ENCODE results near the gene METTL13. TPM values are rescaled to one million over a fixed set of nuclear protein-coding genes. Genes with fewer than 3 reads are reported as not detected.

The METTL13 gene
- total RNA-seq, 1 donor from 2014 or later: 19.5 TPM

DNA sequence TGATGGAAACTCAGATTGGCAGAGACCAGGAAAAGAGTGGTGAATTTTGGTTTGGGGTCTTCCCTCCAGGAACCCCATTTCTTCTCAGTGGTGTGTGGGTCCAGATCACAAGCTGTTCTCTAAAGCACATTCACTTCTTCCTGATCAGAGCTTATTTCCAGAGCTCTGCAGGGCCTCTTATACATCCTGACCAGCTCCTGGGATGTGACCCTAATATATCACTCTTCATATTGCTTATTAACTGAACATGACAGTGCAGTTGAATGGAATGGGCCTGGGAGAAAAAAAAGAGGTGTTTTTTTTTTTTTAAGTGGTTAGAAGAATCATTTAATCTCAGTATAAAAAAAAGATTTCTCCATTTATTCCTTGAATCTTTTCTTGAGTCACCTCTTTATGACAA, 30.2 kb downstream of the METTL13 start:
- peaks cover 12% of the 10 kb centered on the region for H3K4me1 Mint-ChIP-seq
- Histone ChIP-seq H2AFZ (replicated peaks) (no peak overlapping the region), H3K4me2 (no peak overlapping the region), H3K9ac (no peak overlapping the region), H4K20me1 (ENCODE audit: low read depth) (no peaks in the 10 kb centered on the region), H3K4me3 (no peak overlapping the region), H3K79me2 (ENCODE audit: low read depth) (no peaks in the 10 kb centered on the region), H3K27ac (no peak overlapping the region), H3F3A (ENCODE audit: low read depth) (peaks cover 3% of the 10 kb centered on the region), H3K4me1 (peaks cover 8% of the 10 kb centered on the region), H3K27me3 (no peaks in the 10 kb centered on the region), H3K9me3 (ENCODE audit: low read depth) (no peaks in the 10 kb centered on the region), H3K36me3 (no peaks in the 10 kb centered on the region)
- H3K27me3 Mint-ChIP-seq (ENCODE audit: insufficient read depth, low read depth): peaks cover 2% of the 10 kb centered on the region
- no peaks in the 10 kb centered on the region for H3K9me3 Mint-ChIP-seq
- H3K27ac Mint-ChIP-seq: no peak overlapping the region
- DNase-seq (ENCODE audit: low spot score): no peak
- H3K36me3 Mint-ChIP-seq: no peaks in the 10 kb centered on the region
- TF ChIP-seq EZH2 (IDR thresholded peaks at IDR 0.05): no peak
- TF ChIP-seq EZH2phosphoT487 (IDR thresholded peaks at IDR 0.05): no peak
- no peak overlapping the region for H3K4me3 Mint-ChIP-seq

DNA sequence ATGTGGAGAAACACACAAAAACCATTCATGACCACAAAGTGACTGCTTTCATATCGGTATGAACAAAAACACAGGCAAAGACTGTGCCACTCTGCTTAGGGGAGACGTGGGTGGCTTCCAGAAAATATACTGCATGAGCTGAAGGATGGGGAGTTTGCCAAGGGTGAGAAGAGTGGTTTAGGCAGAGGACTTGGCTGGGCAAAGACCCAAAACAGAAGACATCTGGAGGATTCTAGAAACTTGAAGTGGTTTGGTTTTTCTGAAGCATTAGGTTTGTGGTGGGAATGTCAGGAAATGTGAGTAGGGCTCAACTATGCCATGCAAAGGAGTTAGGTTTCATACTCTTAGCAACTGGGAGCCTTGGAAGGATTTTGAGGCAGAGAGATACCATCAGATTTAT, 33.2 kb downstream of the METTL13 start:
- Mint-ChIP-seq H3K27me3 (ENCODE audit: insufficient read depth, low read depth) (peaks cover 9% of the 10 kb centered on the region), H3K9me3 (no peaks in the 10 kb centered on the region), H3K4me1 (peaks cover 11% of the 10 kb centered on the region), H3K4me3 (no peak overlapping the region), H3K36me3 (no peaks in the 10 kb centered on the region), H3K27ac (no peak overlapping the region)
- TF ChIP-seq, protein P1, sequence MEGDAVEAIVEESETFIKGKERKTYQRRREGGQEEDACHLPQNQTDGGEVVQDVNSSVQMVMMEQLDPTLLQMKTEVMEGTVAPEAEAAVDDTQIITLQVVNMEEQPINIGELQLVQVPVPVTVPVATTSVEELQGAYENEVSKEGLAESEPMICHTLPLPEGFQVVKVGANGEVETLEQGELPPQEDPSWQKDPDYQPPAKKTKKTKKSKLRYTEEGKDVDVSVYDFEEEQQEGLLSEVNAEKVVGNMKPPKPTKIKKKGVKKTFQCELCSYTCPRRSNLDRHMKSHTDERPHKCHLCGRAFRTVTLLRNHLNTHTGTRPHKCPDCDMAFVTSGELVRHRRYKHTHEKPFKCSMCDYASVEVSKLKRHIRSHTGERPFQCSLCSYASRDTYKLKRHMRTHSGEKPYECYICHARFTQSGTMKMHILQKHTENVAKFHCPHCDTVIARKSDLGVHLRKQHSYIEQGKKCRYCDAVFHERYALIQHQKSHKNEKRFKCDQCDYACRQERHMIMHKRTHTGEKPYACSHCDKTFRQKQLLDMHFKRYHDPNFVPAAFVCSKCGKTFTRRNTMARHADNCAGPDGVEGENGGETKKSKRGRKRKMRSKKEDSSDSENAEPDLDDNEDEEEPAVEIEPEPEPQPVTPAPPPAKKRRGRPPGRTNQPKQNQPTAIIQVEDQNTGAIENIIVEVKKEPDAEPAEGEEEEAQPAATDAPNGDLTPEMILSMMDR (IDR thresholded peaks at IDR 0.05): no peak
- no peak for TF ChIP-seq EZH2 (IDR thresholded peaks at IDR 0.05)
- no peak for TF ChIP-seq EZH2phosphoT487 (IDR thresholded peaks at IDR 0.05)
- H3K36me3 ChIP-seq: no peaks in the 10 kb centered on the region
- no peaks in the 10 kb centered on the region for H3K27me3 ChIP-seq
- H3K4me2 ChIP-seq: no peak overlapping the region
- no peak overlapping the region for H3K4me3 ChIP-seq
- H3K4me1 ChIP-seq: peaks cover 8% of the 10 kb centered on the region
- peaks cover 3% of the 10 kb centered on the region for H3F3A ChIP-seq (ENCODE audit: low read depth)
- no peaks in the 10 kb centered on the region for H3K79me2 ChIP-seq (ENCODE audit: low read depth)
- H2AFZ ChIP-seq (replicated peaks): no peak overlapping the region
- H3K27ac ChIP-seq: no peak overlapping the region
- no peak overlapping the region for H3K9ac ChIP-seq
- no peaks in the 10 kb centered on the region for H4K20me1 ChIP-seq (ENCODE audit: low read depth)
- H3K9me3 ChIP-seq (ENCODE audit: low read depth): no peaks in the 10 kb centered on the region
- DNase-seq (ENCODE audit: low spot score): no peak

DNA sequence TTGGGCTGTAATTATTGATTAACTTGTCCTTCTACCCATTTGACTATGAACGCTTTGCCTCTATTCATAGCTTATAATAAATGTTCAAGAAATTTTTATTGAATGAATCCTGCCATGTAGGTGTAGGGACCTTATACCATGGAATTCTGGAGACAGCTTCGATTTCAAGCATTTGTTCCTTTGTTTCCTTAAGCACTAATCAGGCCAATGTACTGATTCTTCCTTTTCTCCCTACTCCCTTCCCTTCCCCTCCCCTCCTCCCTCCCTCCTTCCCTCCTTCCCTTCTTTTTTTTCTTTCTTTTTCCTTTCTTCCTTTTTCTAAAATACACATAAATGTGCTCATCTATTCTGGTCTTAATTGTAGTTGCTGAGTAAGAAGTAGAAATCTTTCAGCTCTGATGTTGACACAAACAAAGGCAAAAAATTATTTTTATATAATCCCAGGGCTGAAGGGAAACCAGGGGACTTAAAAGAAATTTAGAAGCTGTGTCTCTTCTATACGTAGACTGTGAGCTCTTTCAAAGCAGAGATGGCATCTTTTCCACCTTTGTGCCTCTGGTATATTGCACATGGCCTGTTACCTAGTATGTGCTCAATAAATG, 34.9 kb downstream of the METTL13 start:
- no peak for TF ChIP-seq EZH2 (IDR thresholded peaks at IDR 0.05)
- TF ChIP-seq EZH2phosphoT487 (IDR thresholded peaks at IDR 0.05): no peak
- TF ChIP-seq, protein P1 (IDR thresholded peaks at IDR 0.05): no peak

DNA sequence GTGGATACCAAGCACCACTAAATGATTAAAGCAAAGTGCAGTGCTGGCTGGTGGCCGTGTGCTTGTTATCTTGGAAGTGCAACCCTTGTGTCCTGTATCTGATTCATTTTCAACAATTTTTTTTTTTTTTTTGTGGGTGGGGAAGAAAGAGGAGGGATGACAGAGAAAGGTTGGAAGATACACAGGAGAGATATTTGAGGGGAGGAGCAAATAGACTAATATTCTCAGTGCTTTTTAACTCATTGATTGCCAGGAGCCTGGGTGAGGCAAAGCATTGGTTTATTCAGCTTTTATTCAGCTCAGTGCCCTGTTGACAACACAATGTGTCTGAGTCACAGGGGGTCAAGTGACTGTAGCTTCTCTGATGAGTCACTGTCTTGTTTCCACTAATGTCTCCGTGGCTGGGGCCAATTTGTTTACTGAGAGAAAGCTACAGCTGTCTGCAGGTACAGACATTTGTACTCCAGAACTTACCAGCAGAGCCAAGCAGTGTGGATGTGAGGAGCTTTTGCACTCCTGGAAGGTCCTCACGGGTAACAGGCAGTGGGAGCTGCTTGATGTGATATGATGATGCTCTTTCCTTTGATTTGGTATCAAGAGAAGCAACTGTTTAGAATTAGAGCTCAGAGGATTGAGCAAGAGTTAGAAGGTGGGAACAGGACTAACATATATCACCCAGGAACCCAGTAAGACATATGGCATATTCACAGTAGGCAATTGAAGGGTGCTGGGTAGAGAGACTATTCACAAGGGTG, 36.2 kb downstream of the METTL13 start:
- H4K20me1 ChIP-seq (ENCODE audit: low read depth): no peaks in the 10 kb centered on the region
- no peak overlapping the region for H3K9ac ChIP-seq
- no peaks in the 10 kb centered on the region for H3K27me3 ChIP-seq
- DNase-seq (ENCODE audit: low spot score): peak; percentile 38
- no peak overlapping the region for H3K27ac ChIP-seq
- H3K79me2 ChIP-seq (ENCODE audit: low read depth): no peaks in the 10 kb centered on the region
- no peaks in the 10 kb centered on the region for H3K36me3 Mint-ChIP-seq
- H3K4me3 Mint-ChIP-seq: peak overlapping the region; percentile 17
- no peak for TF ChIP-seq EZH2 (IDR thresholded peaks at IDR 0.05)
- TF ChIP-seq, protein P1 (IDR thresholded peaks at IDR 0.05): no peak
- no peak for TF ChIP-seq EZH2phosphoT487 (IDR thresholded peaks at IDR 0.05)
- H3K4me1 Mint-ChIP-seq: peaks cover 11% of the 10 kb centered on the region
- H3K4me1 ChIP-seq: peaks cover 8% of the 10 kb centered on the region
- H3K27ac Mint-ChIP-seq: peak overlapping the region; percentile 72
- H3K4me2 ChIP-seq: no peak overlapping the region
- no peak overlapping the region for H3K4me3 ChIP-seq
- no peaks in the 10 kb centered on the region for H3K9me3 Mint-ChIP-seq
- H2AFZ ChIP-seq (replicated peaks): peak overlapping the region; percentile 53
- no peaks in the 10 kb centered on the region for H3K9me3 ChIP-seq (ENCODE audit: low read depth)
- peaks cover 3% of the 10 kb centered on the region for H3F3A ChIP-seq (ENCODE audit: low read depth)
- no peaks in the 10 kb centered on the region for H3K36me3 ChIP-seq
- peaks cover 9% of the 10 kb centered on the region for H3K27me3 Mint-ChIP-seq (ENCODE audit: insufficient read depth, low read depth)

More for the DNA sequence above, 34.9 kb downstream of the METTL13 start:
- Mint-ChIP-seq H3K27me3 (ENCODE audit: insufficient read depth, low read depth) (peaks cover 9% of the 10 kb centered on the region), H3K27ac (no peak overlapping the region), H3K9me3 (no peaks in the 10 kb centered on the region), H3K4me1 (peaks cover 11% of the 10 kb centered on the region), H3K36me3 (no peaks in the 10 kb centered on the region), H3K4me3 (no peak overlapping the region)
- Histone ChIP-seq H2AFZ (replicated peaks) (peak overlapping the region; percentile 34), H3K9ac (no peak overlapping the region), H3K4me1 (peaks cover 8% of the 10 kb centered on the region), H3K4me3 (no peak overlapping the region), H3K27ac (no peak overlapping the region), H3K79me2 (ENCODE audit: low read depth) (no peaks in the 10 kb centered on the region), H4K20me1 (ENCODE audit: low read depth) (no peaks in the 10 kb centered on the region), H3K4me2 (no peak overlapping the region), H3K27me3 (no peaks in the 10 kb centered on the region), H3K36me3 (no peaks in the 10 kb centered on the region), H3F3A (ENCODE audit: low read depth) (peaks cover 3% of the 10 kb centered on the region), H3K9me3 (ENCODE audit: low read depth) (no peaks in the 10 kb centered on the region)
- DNase-seq (ENCODE audit: low spot score): no peak

Measured in neural progenitor cell (in vitro differentiated cells).